Activated T-cell treated with anti-CD3 and anti-CD28 coated beads, Interleukin-2, amount 50 U/mL, for 72 hours (primary cell): ENCODE measurements around the gene CKAP2. TPM values are rescaled to one million over a fixed set of nuclear protein-coding genes. Genes with fewer than 3 reads are reported as not detected.

Experiments used
- ATAC-seq, 2 donors: fragments of 150-1000 bp; cut with Tn5 transposase; replicated peaks in 1 of 2; 2 replicates each; pipeline ENCODE4 v1.10.0; 2021; ENCODE audit warnings: moderate library complexity in 2 of 2, mild to moderate bottlenecking in 1 of 2
- DNase-seq, 2 donors: peaks; one replicate each; pipeline ENCODE4 v3.0.0; 2021 to 2022; ENCODE audit warnings: mixed read lengths in 1 of 2
- H3K27ac Mint-ChIP-seq: one replicate; pipeline ENCODE4 v1.8.0; 2022; ENCODE audit warnings: mild to moderate bottlenecking, moderate library complexity, mixed read lengths
- H3K27me3 Mint-ChIP-seq: one replicate; pipeline ENCODE4 v1.8.0; 2022; ENCODE audit warnings: low read depth, mixed read lengths
- H3K36me3 Mint-ChIP-seq, 2 donors: one replicate each; pipeline ENCODE4 v1.8.0; 2022; ENCODE audit warnings: mixed read lengths in 2 of 2, mild to moderate bottlenecking in 1 of 2; ENCODE audit not compliant: insufficient read depth in 2 of 2
- H3K4me1 Mint-ChIP-seq: one replicate; pipeline ENCODE4 v1.8.0; 2022; ENCODE audit warnings: low read depth, mixed read lengths
- H3K4me3 Mint-ChIP-seq, 2 donors: one replicate each; pipeline ENCODE4 v1.8.0; 2022; ENCODE audit warnings: mild to moderate bottlenecking in 2 of 2, mixed read lengths in 2 of 2, moderate library complexity in 2 of 2
- H3K9me3 Mint-ChIP-seq, 2 donors: one replicate each; pipeline ENCODE4 v1.8.0; 2022; ENCODE audit warnings: mixed read lengths in 2 of 2
- total RNA-seq, 2 donors: library from RNA; stranded (reverse); gene quantifications; one replicate each; pipeline ENCODE4 v1.2.3, GENCODE V29; 2022

The CKAP2 gene
- total RNA-seq, 2 donors from 2014 or later: 61.1 to 71.7 TPM

DNA sequence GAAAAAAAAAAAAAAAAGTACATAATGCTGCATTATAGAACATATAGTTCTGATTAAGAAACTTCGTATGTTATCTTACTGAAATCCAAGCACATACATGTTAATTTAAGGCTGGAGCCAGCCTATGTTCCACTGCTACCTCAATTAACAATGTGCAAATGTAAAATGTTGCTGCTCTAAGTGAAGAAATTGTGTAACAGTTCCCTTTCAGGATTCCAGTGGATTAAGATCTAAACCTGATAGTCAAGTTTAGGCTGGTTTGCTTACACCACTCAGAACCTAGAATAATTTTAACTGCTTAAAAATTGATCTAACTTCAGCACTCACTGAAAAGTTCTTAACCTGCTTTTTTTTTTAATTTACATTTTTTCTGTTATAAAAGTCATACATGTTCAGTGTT lies 9.0 kb upstream of the CKAP2 start:
- H3K36me3 Mint-ChIP-seq: peaks cover 0 to 7% of the 10 kb centered on the region in 2 donors
- no peaks in the 10 kb centered on the region for H3K9me3 Mint-ChIP-seq
- H3K27ac Mint-ChIP-seq: no peak overlapping the region
- no peak for DNase-seq
- H3K4me1 Mint-ChIP-seq: peaks cover 27% of the 10 kb centered on the region
- no peak for ATAC-seq
- H3K27me3 Mint-ChIP-seq: no peaks in the 10 kb centered on the region
- no peak overlapping the region for H3K4me3 Mint-ChIP-seq

DNA sequence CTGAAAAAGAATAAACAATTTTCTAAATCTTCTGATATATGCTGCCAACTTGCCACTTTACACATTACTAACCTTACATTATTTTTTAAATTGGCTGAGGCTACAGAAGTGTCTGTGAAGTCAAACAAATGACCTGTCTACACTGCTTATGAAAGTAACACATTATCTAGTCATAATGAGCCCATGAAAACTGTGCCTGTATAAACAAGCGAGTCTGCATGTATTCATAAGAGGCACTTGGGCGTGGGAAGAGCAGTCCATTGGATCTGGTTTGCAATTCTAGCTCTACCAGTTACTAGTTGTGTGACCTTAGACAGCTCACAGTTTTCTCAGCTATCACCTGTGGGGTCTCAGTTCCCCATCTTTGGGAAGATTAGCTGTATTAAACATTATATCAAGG lies 7.9 kb upstream of the CKAP2 start:
- H3K9me3 Mint-ChIP-seq: no peaks in the 10 kb centered on the region
- no peaks in the 10 kb centered on the region for H3K27me3 Mint-ChIP-seq
- H3K4me1 Mint-ChIP-seq: peaks cover 27% of the 10 kb centered on the region
- ATAC-seq (peak; percentile 5 to 33), DNase-seq (peak; percentile 20 to 21)
- H3K4me3 Mint-ChIP-seq: peak overlapping the region in 1 of 2 donors; percentile 58
- H3K27ac Mint-ChIP-seq: peak overlapping the region; percentile 38
- peaks cover 0 to 7% of the 10 kb centered on the region in 2 donors for H3K36me3 Mint-ChIP-seq

DNA sequence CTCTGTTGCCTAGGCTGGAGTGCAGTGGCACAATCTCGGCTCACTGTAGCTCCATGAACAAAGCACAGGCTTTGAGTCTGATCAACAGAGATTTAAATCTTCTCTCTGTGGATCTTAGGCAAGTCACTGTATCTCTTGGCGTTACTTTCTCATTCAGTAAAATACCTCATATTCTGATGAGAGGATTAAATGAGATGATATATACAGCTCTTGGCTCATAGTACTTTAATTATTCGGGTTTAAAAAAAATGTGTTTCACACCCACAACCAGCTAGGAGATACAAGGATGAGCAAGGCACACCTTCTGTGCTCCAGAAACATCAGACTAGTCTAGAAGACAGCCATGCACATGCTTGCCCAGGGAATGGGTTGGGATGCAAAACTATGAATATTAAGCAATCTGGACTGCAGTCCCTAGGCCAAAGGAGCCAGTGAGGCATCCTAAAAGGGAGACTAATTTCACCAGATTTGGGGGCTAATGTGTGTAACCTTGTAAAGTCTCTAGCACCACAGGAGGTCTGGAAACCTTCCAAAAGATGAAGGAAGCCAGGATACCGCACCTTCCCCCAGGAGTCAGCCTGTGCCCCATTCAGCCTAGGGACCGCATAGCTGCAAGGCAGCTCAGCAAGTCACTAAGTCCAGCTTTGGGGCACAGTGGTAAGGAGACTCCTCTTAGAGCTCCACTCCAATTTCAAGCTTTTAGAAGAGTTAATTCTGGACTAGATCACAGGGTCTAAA lies 7.3 kb upstream of the CKAP2 start:
- ATAC-seq (no peak), DNase-seq (no peak)
- Mint-ChIP-seq H3K36me3 (peaks cover 0 to 7% of the 10 kb centered on the region in 2 donors), H3K4me1 (peaks cover 28% of the 10 kb centered on the region), H3K9me3 (no peaks in the 10 kb centered on the region), H3K27me3 (no peaks in the 10 kb centered on the region), H3K4me3 (peak overlapping the region; percentile 95 to 99), H3K27ac (no peak overlapping the region)

DNA sequence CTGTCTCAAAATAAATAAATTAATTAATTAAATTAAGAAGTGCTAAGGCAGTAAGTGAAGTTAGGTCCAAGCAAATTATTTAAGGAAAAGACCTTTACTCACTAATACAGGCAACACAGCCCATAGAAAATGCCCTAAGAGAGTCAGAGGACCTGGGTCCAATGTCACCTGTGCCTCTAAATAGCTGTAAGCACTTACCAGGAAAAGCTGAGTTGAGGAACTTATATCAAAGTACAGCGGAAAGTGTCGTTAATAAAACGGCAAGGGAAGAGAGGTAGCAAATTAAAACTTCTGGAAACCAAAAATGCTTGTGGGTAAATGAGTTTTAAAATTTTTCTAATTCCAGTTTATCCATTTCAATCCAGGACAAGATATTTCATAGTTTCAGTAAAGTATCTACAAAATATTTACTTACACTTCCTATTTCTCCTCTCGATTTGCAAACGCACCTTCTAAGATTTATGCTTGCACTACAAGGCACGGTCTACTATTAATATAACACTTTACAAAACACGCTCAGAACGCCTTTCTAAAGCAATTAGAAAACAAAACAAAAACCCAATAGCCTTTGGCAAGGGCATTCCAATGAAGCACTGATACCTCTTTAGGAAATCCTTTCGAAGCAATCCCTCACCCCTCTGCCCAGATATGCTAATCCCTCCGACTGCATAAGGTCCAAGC lies 5.8 kb upstream of the CKAP2 start:
- DNase-seq: no peak
- Mint-ChIP-seq H3K4me1 (peaks cover 43% of the 10 kb centered on the region), H3K27me3 (no peaks in the 10 kb centered on the region), H3K9me3 (no peaks in the 10 kb centered on the region), H3K36me3 (peaks cover 0 to 7% of the 10 kb centered on the region in 2 donors), H3K4me3 (peak overlapping the region; percentile 95 to 99), H3K27ac (peak overlapping the region; percentile 96)
- no peak for ATAC-seq

DNA sequence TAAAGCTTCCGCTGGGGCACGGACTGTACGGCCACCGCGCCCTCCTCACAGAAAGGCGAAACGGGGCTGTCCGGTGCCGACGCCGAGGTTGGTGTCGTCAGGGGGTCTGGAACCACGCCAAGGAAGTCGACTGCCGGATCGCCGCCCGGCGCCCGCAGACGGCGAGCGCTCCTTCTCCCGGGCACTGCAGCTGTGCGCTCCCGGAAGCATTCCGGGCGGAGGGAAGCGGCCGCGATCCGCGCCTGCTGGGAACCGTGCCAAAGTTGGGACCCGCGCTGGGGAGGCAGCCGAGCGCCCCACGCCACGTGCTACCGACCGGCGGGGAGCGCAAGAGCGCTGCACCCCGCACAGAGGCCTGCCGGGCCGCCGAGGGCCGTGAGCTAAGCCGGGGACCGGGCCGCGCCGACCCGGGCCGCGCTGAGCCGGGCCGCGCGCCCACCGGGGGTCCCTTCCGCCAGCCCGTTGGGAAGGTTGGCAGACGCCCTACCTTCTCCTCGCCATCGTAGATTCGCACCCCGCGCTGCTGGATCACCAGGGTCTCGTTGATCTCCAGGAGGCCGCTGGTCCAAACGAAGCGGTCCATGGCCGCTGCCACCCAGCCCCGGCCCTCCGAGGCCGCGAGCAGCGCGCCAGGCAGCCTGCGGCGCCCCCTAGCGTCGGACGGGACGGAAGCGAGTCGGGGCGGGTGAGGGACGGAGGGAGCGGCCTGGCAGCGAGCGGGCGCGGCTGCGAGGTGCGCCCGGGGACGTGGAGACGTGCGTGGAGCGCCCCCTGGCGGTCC lies 5.1 kb upstream of the CKAP2 start, which contains the start of gene VPS36:
Gene VPS36 (minus strand): TSS at position 623 of the 781 bp plus-strand sequence. CDS start 40 bp downstream, at position 583.
- ATAC-seq (peak; percentile 79), DNase-seq (peak; percentile 95 to 99)
- peak within 1 kb of the TSS; percentile 95 to 99 for H3K4me3 Mint-ChIP-seq
- peaks cover 0 to 5% of the 10 kb centered on the region in 2 donors for H3K36me3 Mint-ChIP-seq
- no peaks in the 10 kb centered on the region for H3K27me3 Mint-ChIP-seq
- H3K9me3 Mint-ChIP-seq: no peaks in the 10 kb centered on the region
- H3K27ac Mint-ChIP-seq: peak within 1 kb of the TSS; percentile 96
- peaks cover 46% of the 10 kb centered on the region for H3K4me1 Mint-ChIP-seq

DNA sequence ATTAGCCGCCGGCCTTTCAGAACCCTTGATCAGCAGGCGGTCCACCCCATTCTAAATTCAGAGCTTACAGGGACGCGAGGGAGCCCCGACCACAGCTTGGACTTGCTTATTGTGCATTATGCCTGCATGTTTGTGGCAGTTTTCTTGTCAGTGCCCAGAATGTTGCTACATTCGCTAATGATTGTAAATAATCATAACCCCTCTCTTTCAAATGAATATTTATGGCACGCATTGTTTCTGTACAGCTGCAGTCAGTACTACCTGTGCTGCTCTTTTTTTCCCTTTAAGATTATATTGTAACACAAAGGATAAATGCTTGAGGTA lies 4.5 kb upstream of the CKAP2 start:
- Mint-ChIP-seq H3K4me1 (peaks cover 46% of the 10 kb centered on the region), H3K27me3 (no peaks in the 10 kb centered on the region), H3K27ac (peak overlapping the region; percentile 65), H3K9me3 (no peaks in the 10 kb centered on the region), H3K4me3 (peak overlapping the region; percentile 81 to 95), H3K36me3 (peaks cover 2 to 3% of the 10 kb centered on the region in 2 donors)
- ATAC-seq (no peak), DNase-seq (no peak)

DNA sequence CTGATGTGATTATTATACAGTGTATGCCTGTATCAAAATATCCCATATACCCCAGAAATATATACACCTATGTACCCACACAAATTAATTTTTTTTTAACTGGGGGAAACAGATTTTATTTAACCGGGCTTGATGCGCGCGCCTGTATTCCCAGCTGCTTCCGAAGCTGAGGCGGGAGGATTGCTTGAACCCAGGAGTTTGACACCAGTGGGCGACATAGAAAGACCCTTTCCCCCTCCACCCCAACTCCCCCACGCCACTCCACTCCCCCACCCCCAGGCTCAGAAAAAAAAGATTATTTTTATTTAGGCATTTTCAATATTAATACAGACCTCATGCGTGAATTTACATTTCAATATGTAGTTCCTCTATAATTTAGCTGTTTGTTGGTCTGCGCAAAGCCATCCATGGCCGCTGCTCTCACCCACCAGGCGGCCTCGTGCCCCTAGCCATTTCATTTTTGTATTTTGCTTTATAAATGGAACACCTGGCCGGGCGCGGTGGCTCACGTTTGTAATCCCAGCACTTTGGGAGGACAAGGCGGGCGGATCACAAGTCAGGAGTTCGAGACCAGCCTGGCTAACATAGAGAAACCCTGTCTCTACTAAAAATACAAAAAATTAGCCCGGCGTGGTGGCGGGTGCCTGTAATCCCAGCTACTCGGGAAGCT lies 4.0 kb upstream of the CKAP2 start:
- Mint-ChIP-seq H3K9me3 (no peaks in the 10 kb centered on the region), H3K4me3 (peak overlapping the region; percentile 81 to 95), H3K4me1 (peaks cover 51% of the 10 kb centered on the region), H3K36me3 (peaks cover 2 to 4% of the 10 kb centered on the region in 2 donors), H3K27ac (peak overlapping the region; percentile 65), H3K27me3 (no peaks in the 10 kb centered on the region)
- ATAC-seq: no peak
- no peak for DNase-seq

DNA sequence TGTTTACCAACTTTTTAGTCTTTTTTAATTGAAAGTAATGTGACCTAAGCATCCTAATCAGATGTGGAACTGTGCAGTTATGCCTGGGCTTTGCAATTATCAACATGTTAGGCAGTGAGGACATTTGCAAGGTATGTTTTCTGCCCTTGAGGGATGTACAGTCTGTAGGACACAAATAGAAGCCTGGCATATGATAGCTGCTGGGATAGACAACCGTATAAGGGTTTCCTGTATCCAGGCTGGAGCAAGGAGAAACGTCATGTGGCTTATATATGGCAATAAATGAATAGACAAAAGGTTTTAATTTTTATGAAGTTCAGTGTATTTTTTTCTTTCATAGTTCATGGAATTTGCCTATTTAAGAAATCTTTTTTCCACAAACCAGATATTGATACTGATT lies 2.8 kb upstream of the CKAP2 start:
- Mint-ChIP-seq H3K27ac (no peak overlapping the region), H3K4me1 (peaks cover 58% of the 10 kb centered on the region), H3K4me3 (no peak overlapping the region), H3K9me3 (no peaks in the 10 kb centered on the region), H3K27me3 (no peaks in the 10 kb centered on the region), H3K36me3 (peaks cover 2 to 8% of the 10 kb centered on the region in 2 donors)
- no peak for ATAC-seq
- no peak for DNase-seq

DNA sequence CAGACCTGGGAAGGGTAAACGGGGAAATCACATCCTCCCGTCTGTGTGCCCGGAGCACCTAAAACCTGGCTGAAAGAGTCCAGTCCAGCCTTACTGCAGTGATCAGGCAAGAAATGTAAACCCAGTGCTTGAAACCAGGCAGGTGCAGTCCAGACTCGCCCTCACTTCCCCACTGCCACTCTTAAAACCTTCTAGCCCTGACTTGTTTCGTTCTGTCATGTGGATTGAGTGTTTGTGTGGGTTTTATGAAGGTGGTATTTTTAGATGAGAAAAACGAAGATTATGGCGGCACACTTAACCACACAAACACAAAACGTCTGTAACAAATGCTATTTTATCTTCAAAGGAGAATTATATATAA lies 839 bp upstream of the CKAP2 start:
- ATAC-seq (no peak), DNase-seq (peak; percentile 22 to 33)
- peaks cover 41% of the 10 kb centered on the region for H3K4me1 Mint-ChIP-seq
- no peaks in the 10 kb centered on the region for H3K27me3 Mint-ChIP-seq
- H3K9me3 Mint-ChIP-seq: no peaks in the 10 kb centered on the region
- H3K27ac Mint-ChIP-seq: peak overlapping the region; percentile 80
- H3K36me3 Mint-ChIP-seq: peaks cover 2 to 12% of the 10 kb centered on the region in 2 donors
- H3K4me3 Mint-ChIP-seq: peak overlapping the region; percentile 86 to 91

DNA sequence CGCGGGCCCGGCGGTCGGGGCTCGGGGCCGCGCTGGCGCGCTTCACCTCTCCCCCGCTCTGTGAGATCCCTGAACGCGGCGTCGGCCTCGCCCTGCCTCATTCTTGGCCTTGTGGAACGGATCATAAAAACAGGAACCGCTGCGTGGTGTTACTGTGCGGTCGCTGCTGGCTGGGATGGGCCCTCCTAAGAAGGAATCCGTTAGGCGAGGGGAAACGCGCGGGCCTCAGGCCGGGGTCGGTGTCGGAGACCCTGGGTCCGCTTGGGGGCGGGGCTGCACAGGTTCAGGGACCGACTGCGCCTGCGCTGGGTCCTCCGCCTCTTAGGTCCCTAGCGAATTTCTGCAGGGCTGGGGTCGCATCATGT lies 381 bp downstream of the CKAP2 start:
- peak overlapping the region; percentile 86 to 91 for H3K4me3 Mint-ChIP-seq
- H3K27ac Mint-ChIP-seq: peak overlapping the region; percentile 86
- peaks cover 2 to 13% of the 10 kb centered on the region in 2 donors for H3K36me3 Mint-ChIP-seq
- ATAC-seq (peak; percentile 51 to 54), DNase-seq (peak; percentile 83 to 84)
- no peaks in the 10 kb centered on the region for H3K27me3 Mint-ChIP-seq
- H3K9me3 Mint-ChIP-seq: no peaks in the 10 kb centered on the region
- peaks cover 40% of the 10 kb centered on the region for H3K4me1 Mint-ChIP-seq

DNA sequence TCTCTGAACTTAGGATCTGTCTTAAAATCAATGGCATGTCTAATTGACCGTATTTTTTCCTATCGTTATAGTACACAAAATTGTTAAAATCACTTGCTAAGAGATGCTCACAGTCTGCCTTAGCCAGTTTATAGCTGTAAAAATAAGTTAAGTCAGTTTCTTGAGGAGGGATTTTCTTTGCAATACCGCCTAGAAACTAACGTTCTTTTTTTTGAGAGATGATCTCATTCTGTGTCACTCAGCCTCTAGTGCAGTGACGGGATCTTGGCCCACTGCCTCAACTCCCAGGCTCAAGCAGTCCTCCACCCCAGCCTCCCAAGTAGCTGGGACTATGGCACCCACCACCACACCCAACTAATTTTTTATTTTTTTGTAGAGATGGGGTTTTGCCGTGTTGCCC lies 4.4 kb downstream of the CKAP2 start:
- Mint-ChIP-seq H3K27me3 (no peaks in the 10 kb centered on the region), H3K36me3 (peaks cover 6 to 30% of the 10 kb centered on the region in 2 donors), H3K4me3 (no peak overlapping the region), H3K27ac (no peak overlapping the region), H3K4me1 (peaks cover 40% of the 10 kb centered on the region), H3K9me3 (no peaks in the 10 kb centered on the region)
- DNase-seq (no peak), ATAC-seq (no peak)

DNA sequence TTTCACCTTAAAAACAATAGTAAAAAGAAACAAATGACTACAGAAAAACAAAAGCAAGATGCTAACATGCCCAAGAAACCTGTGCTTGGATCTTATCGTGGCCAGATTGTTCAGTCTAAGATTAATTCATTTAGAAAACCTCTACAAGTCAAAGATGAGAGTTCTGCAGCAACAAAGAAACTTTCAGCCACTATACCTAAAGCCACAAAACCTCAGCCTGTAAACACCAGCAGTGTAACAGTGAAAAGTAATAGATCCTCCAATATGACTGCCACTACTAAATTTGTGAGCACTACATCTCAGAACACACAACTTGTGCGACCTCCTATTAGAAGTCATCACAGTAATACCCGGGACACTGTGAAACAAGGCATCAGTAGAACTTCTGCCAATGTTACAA lies 6.0 kb downstream of the CKAP2 start:
- Mint-ChIP-seq H3K9me3 (no peaks in the 10 kb centered on the region), H3K27ac (peak overlapping the region; percentile 85), H3K27me3 (no peaks in the 10 kb centered on the region), H3K4me3 (peak overlapping the region in 1 of 2 donors; percentile 58), H3K36me3 (peaks cover 4 to 38% of the 10 kb centered on the region in 2 donors), H3K4me1 (peaks cover 36% of the 10 kb centered on the region)
- ATAC-seq (peak; percentile 76 to 84), DNase-seq (peak in 1 of 2 donors; percentile 6)
